Stimulated activated CD4-positive, alpha-beta T cell treated with anti-CD3 and anti-CD28 coated beads, Interleukin-1b, Interleukin-23, amount 100 ng/mL, for 4 hours (primary cell): Measurements from ENCODE around the gene UBE2A.

Experiments used
- DNase-seq, 2 donors: peaks; one replicate each; pipeline ENCODE4 v3.0.0-alpha.2; 2020; ENCODE audit warnings: low read depth in 2 of 2

Gene UBE2A

DNA sequence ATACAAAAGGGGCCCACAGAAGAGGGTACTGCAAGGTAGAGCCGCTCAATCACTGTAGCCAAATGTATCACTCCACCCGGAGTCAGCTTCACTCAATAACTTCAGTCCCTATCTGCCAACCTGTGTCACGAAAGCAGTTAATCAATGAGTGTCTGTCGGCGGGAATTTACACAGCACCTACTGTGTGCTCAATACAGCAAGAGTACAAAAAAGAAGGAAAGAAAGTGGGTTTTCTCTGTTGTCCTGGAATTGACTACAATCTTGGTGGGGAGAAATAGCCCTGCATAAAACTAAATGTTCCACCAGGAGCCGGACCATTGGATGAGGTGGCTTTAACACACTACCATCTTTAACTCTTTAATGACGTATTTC is 32.6 kb downstream of the UBE2A start:
- no peak for DNase-seq

- DNase-seq: no peak
Measured at GRCh38 chrX:119614776-119615175, 40.4 kb downstream of the UBE2A start.

DNA sequence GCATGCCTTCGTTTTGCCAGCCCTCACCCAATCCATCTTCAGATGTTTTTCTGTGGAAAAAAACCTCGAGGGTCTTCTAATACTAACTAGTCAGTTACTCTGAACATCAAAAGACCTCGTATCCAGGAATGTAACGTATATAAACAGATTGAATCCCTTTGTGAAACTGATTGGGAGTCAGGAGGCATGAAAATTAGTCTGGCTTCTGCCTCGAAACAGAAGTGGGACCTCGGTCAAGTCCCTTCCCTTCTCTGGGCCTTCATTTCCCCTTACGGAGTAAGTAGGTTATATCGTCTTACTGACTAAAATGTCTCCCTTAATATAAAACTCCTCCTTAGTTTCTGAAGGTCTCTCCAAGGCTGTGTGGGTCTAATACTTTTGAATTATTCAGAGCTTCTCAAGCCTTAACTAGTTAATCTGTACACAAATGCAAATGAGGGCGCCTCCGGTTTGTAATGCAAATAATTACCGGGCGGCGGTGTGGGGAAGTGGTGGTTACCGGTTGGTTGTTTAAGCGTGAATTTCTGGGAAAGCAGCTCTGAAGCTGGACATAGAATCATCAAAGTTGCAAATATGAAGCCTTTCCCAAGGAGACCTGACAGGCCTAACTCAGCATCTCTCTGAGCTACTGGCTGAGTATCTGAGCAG is 43.3 kb downstream of the UBE2A start:
- no peak for DNase-seq

DNA sequence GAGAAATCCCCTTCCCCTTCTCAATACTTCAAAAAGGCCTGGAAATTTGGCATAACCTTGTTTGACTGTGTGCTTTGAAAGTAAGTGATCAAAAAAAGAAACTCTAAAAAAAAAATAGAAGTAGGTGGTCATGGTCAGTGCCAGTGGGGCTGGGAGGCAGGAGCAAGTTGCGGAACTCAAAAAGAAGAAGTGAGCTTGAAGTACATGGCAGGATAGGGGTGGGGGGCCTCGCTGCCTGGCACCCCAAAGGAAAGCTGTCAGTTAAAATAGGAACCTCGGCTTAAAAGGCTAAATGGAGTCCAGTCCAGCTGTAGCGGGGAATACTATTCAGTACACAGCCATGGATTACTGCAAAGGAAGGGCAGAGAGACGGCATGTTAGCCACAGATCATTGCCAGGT is 44.1 kb downstream of the UBE2A start:
- DNase-seq: no peak

GRCh38 chrX:119622356-119623232 is 48.2 kb downstream of the UBE2A start:
- no peak for DNase-seq

DNA sequence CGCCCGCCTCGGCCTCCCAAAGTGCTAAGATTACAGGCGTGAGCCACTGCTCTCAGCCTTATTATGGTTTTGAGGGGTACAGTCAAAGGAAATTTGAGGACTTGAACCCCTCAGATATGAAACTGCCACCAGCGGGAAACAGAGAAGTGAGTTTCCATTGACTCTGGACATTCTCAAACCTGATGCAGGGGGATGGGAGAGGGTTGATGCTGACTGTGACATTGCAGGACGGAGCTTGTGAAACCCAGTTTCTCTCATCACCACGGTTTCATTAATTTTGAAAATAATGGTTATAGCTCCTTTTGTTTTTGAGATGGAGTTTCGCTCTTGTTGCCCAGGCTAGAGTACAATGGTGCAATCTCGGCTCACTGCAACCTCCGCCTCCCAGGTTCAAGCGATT is 50.1 kb downstream of the UBE2A start:
- no peak for DNase-seq

DNA sequence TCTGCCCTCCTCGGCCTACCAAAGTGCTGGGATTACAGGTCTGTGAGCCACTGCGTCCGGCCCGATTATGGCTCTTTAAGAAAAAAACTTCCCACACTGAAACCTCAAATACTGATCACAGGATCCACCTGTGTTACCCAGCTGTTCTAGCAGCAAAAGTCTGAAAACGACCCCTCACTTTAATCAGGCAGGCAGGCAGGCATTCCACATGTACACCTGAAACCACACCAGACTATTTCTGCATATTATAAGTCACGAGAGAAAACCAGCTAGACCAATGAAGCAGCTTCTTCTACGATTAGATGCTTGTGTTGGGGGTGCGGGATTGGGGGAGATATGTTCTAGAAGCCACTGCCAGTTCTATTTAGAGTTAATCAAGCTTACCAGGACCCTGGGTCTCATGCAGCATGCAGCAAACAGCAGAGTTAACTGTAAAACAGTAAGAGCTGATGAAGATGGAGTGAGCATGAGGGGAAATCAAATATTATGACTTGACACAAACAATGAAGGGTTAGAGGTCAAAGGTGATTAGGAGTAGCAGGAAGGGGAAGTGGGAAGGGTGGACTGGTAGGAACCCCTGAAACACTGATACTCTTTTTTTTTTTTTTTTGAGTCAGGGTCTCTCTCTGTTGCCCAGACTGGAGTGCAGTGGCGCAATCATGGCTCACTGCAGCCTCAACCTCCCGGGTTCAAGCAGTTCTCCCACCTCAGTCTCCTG is 50.7 kb downstream of the UBE2A start:
- DNase-seq: no peak

GRCh38 chrX:119625843-119626242 is 51.5 kb downstream of the UBE2A start:
- DNase-seq: no peak
